Lower leg skin (tissue), 3 donors: ENCODE measurements around the gene MOG.

Experiments used
- POLR2A ChIP-seq, 2 donors: fragments of 450-650 bp; IDR thresholded peaks; one replicate each; pipeline ENCODE4 v1.6.1; 2016 to 2017; ENCODE audit warnings: antibody characterized with exemption in 2 of 2, mild to moderate bottlenecking in 1 of 2, moderate library complexity in 1 of 2
- TF ChIP-seq, protein P1 (sequence below), 3 donors: fragments of 450-650 bp; IDR thresholded peaks; one replicate each; pipeline ENCODE4 v1.5.1; 2016; ENCODE audit warnings: antibody characterized with exemption in 3 of 3, mild to moderate bottlenecking in 3 of 3, moderate library complexity in 2 of 3

GRCh38 chr6:29673161-29673560 is 16.3 kb downstream of the MOG start:
- TF ChIP-seq POLR2A (IDR thresholded peaks at IDR 0.05): no peak
- TF ChIP-seq, protein P1, sequence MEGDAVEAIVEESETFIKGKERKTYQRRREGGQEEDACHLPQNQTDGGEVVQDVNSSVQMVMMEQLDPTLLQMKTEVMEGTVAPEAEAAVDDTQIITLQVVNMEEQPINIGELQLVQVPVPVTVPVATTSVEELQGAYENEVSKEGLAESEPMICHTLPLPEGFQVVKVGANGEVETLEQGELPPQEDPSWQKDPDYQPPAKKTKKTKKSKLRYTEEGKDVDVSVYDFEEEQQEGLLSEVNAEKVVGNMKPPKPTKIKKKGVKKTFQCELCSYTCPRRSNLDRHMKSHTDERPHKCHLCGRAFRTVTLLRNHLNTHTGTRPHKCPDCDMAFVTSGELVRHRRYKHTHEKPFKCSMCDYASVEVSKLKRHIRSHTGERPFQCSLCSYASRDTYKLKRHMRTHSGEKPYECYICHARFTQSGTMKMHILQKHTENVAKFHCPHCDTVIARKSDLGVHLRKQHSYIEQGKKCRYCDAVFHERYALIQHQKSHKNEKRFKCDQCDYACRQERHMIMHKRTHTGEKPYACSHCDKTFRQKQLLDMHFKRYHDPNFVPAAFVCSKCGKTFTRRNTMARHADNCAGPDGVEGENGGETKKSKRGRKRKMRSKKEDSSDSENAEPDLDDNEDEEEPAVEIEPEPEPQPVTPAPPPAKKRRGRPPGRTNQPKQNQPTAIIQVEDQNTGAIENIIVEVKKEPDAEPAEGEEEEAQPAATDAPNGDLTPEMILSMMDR (IDR thresholded peaks at IDR 0.05): no peak
